ENCODE data around the gene AGER.

DNA sequence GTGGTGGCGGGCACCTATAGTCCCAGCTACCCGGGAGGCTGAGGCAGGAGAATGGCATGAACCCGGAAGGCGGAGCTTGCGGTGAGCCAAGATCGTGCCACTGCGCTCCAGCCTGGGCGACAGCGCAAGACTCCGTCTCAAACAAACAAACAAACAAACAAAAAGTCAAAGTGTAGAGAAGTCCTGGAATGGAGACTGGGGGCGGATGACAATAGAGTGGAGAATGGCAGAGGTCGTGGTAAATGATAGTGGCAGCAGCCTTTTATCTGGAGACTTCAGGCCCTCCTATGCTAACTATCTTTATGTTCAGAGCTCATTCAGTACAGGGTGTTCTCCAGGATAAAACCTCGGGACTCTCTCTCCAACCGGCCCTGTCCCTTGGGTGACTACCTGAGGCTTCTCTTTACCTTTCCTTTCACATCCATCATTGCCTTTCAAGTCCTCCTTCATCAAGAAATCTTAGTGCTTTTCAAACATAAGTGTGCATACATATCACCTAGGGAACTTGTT is 52.6 kb downstream of the AGER start:
- TF ChIP-seq EP300 (IDR thresholded peaks at IDR 0.05): no peak
- TF ChIP-seq, protein P1, sequence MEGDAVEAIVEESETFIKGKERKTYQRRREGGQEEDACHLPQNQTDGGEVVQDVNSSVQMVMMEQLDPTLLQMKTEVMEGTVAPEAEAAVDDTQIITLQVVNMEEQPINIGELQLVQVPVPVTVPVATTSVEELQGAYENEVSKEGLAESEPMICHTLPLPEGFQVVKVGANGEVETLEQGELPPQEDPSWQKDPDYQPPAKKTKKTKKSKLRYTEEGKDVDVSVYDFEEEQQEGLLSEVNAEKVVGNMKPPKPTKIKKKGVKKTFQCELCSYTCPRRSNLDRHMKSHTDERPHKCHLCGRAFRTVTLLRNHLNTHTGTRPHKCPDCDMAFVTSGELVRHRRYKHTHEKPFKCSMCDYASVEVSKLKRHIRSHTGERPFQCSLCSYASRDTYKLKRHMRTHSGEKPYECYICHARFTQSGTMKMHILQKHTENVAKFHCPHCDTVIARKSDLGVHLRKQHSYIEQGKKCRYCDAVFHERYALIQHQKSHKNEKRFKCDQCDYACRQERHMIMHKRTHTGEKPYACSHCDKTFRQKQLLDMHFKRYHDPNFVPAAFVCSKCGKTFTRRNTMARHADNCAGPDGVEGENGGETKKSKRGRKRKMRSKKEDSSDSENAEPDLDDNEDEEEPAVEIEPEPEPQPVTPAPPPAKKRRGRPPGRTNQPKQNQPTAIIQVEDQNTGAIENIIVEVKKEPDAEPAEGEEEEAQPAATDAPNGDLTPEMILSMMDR (IDR thresholded peaks at IDR 0.05): no peak

Measured in upper lobe of left lung (tissue), 4 donors.